ENCODE data around the gene HMMR.
"Not testable (repeated sequence)": the region's sequence is repeated elsewhere in the genome, so short reads cannot be mapped to it uniquely, and the experiment has no call there.

The HMMR gene

GRCh38 chr5:163506726-163507125 is 46.3 kb downstream of the HMMR start:
- peak; percentile 38 for ATAC-seq
- H3K27me3 Mint-ChIP-seq = no peaks in the 10 kb centered on the region
- no peaks in the 10 kb centered on the region for H3K9me3 Mint-ChIP-seq
- H3K36me3 Mint-ChIP-seq (ENCODE audit: low read depth) = peaks cover 4% of the 10 kb centered on the region
- peaks cover 60% of the 10 kb centered on the region for H3K4me1 Mint-ChIP-seq
- peak overlapping the region; percentile 94 for H3K4me3 Mint-ChIP-seq
- DNase-seq = no peak
- H3K27ac Mint-ChIP-seq = peak overlapping the region; percentile 94

GRCh38 chr5:163508753-163509152 is 48.3 kb downstream of the HMMR start:
- H3K9me3 Mint-ChIP-seq = no peaks in the 10 kb centered on the region
- DNase-seq = no peak
- ATAC-seq = no peak
- H3K27me3 Mint-ChIP-seq = no peaks in the 10 kb centered on the region
- H3K4me3 Mint-ChIP-seq = peak overlapping the region; percentile 94
- peaks cover 19% of the 10 kb centered on the region for H3K36me3 Mint-ChIP-seq (ENCODE audit: low read depth)
- H3K4me1 Mint-ChIP-seq = peaks cover 67% of the 10 kb centered on the region
- H3K27ac Mint-ChIP-seq = peak overlapping the region; percentile 94

- ATAC-seq (no peak), DNase-seq (no peak)
- peak overlapping the region; percentile 94 for H3K4me3 Mint-ChIP-seq
- no peaks in the 10 kb centered on the region for H3K9me3 Mint-ChIP-seq
- no peaks in the 10 kb centered on the region for H3K27me3 Mint-ChIP-seq
- peaks cover 61% of the 10 kb centered on the region for H3K4me1 Mint-ChIP-seq
- H3K36me3 Mint-ChIP-seq (ENCODE audit: low read depth) = peaks cover 19% of the 10 kb centered on the region
- H3K27ac Mint-ChIP-seq = peak overlapping the region; percentile 94
Observed at GRCh38 chr5:163509291-163509951, 49.0 kb downstream of the HMMR start.

GRCh38 chr5:163512526-163512925 is 52.1 kb downstream of the HMMR start:
- ATAC-seq (no peak), DNase-seq (no peak)
- peaks cover 36% of the 10 kb centered on the region for H3K36me3 Mint-ChIP-seq (ENCODE audit: low read depth)
- peaks cover 56% of the 10 kb centered on the region for H3K4me1 Mint-ChIP-seq
- H3K9me3 Mint-ChIP-seq = no peaks in the 10 kb centered on the region
- no peaks in the 10 kb centered on the region for H3K27me3 Mint-ChIP-seq
- no peak overlapping the region for H3K27ac Mint-ChIP-seq
- H3K4me3 Mint-ChIP-seq = no peak overlapping the region

- peak overlapping the region; percentile 49 for H3K27ac Mint-ChIP-seq
- no peak overlapping the region for H3K4me3 Mint-ChIP-seq
- H3K9me3 Mint-ChIP-seq = peaks cover 6% of the 10 kb centered on the region
- peaks cover 12% of the 10 kb centered on the region for H3K4me1 Mint-ChIP-seq
- H3K27me3 Mint-ChIP-seq = no peaks in the 10 kb centered on the region
- no peak for DNase-seq
- peaks cover 14% of the 10 kb centered on the region for H3K36me3 Mint-ChIP-seq (ENCODE audit: low read depth)
- no peak for ATAC-seq
Observed at GRCh38 chr5:163525096-163525495, 64.7 kb downstream of the HMMR start.

- H3K4me1 Mint-ChIP-seq = peaks cover 9% of the 10 kb centered on the region
Observed at GRCh38 chr5:163529698-163530097, 69.3 kb downstream of the HMMR start.

GRCh38 chr5:163531272-163531671 is 70.8 kb downstream of the HMMR start:
- Mint-ChIP-seq H3K4me1 (peaks cover 3% of the 10 kb centered on the region), H3K36me3 (ENCODE audit: low read depth) (no peaks in the 10 kb centered on the region), H3K4me3 (no peak overlapping the region), H3K9me3 (no peaks in the 10 kb centered on the region), H3K27me3 (peaks cover 8% of the 10 kb centered on the region), H3K27ac (no peak overlapping the region)
- DNase-seq (no peak), ATAC-seq (no peak)

More at GRCh38 chr5:163529698-163530097, 69.3 kb downstream of the HMMR start:
- Mint-ChIP-seq H3K27ac (no peak overlapping the region), H3K36me3 (ENCODE audit: low read depth) (peaks cover 1% of the 10 kb centered on the region), H3K9me3 (peaks cover 4% of the 10 kb centered on the region), H3K27me3 (peaks cover 5% of the 10 kb centered on the region), H3K4me3 (no peak overlapping the region)
- no peak for ATAC-seq
- no peak for DNase-seq

GRCh38 chr5:163532171-163533084 is 72.0 kb downstream of the HMMR start:
- Mint-ChIP-seq H3K36me3 (ENCODE audit: low read depth) (no peaks in the 10 kb centered on the region), H3K4me1 (peaks cover 3% of the 10 kb centered on the region), H3K9me3 (peaks cover 8% of the 10 kb centered on the region), H3K27me3 (peaks cover 16% of the 10 kb centered on the region), H3K27ac (no peak overlapping the region), H3K4me3 (no peak overlapping the region)
- ATAC-seq = no peak
- no peak for DNase-seq

GRCh38 chr5:163533223-163533622 is 72.8 kb downstream of the HMMR start:
- Mint-ChIP-seq H3K27ac (no peak overlapping the region), H3K4me3 (no peak overlapping the region), H3K36me3 (ENCODE audit: low read depth) (no peaks in the 10 kb centered on the region), H3K4me1 (peaks cover 3% of the 10 kb centered on the region), H3K27me3 (peaks cover 16% of the 10 kb centered on the region), H3K9me3 (peaks cover 8% of the 10 kb centered on the region)
- ATAC-seq = no peak
- no peak for DNase-seq

GRCh38 chr5:163534492-163535094 is 74.2 kb downstream of the HMMR start:
- Mint-ChIP-seq H3K4me3 (no peak overlapping the region), H3K36me3 (ENCODE audit: low read depth) (no peaks in the 10 kb centered on the region), H3K27ac (no peak overlapping the region), H3K9me3 (peaks cover 8% of the 10 kb centered on the region), H3K27me3 (peaks cover 22% of the 10 kb centered on the region), H3K4me1 (peaks cover 3% of the 10 kb centered on the region)
- no peak for ATAC-seq
- no peak for DNase-seq

GRCh38 chr5:163535290-163535689 is 74.9 kb downstream of the HMMR start:
- Mint-ChIP-seq H3K9me3 (peaks cover 8% of the 10 kb centered on the region), H3K27me3 (peaks cover 22% of the 10 kb centered on the region), H3K4me3 (no peak overlapping the region), H3K27ac (no peak overlapping the region), H3K36me3 (ENCODE audit: low read depth) (no peaks in the 10 kb centered on the region), H3K4me1 (peaks cover 3% of the 10 kb centered on the region)
- ATAC-seq (no peak), DNase-seq (no peak)

- peaks cover 22% of the 10 kb centered on the region for H3K27me3 Mint-ChIP-seq
- H3K4me3 Mint-ChIP-seq; H3K4me1 Mint-ChIP-seq; DNase-seq; ATAC-seq; H3K27ac Mint-ChIP-seq; H3K36me3 Mint-ChIP-seq (ENCODE audit: low read depth); H3K9me3 Mint-ChIP-seq: not testable (repeated sequence)
Observed at GRCh38 chr5:163536442-163536841, 76.0 kb downstream of the HMMR start.

GRCh38 chr5:163540696-163541095 is 80.3 kb downstream of the HMMR start:
- Mint-ChIP-seq H3K4me1 (no peaks in the 10 kb centered on the region), H3K36me3 (ENCODE audit: low read depth) (no peaks in the 10 kb centered on the region), H3K27me3 (peaks cover 15% of the 10 kb centered on the region), H3K9me3 (peaks cover 8% of the 10 kb centered on the region), H3K4me3 (no peak overlapping the region), H3K27ac (no peak overlapping the region)
- ATAC-seq (no peak), DNase-seq (no peak)
